Endothelial cell of umbilical vein (primary cell): ENCODE measurements around the gene PDE1C.

Experiments used
- EZH2 ChIP-seq: IDR thresholded peaks from 2 replicates; pipeline ENCODE4 v1.6.1; 2012; ENCODE audit warnings: borderline replicate concordance, low read depth, mild to moderate bottlenecking, moderate library complexity, low read length, inconsistent platforms; ENCODE audit not compliant: severe bottlenecking
- FOS ChIP-seq: IDR thresholded peaks from 2 replicates; pipeline ENCODE4 v1.6.1; 2011; ENCODE audit warnings: mild to moderate bottlenecking, low read length, moderate library complexity, borderline replicate concordance; ENCODE audit not compliant: insufficient read depth
- GATA2 ChIP-seq: IDR thresholded peaks from 2 replicates; pipeline ENCODE4 v1.7.0; 2011; ENCODE audit warnings: low read depth, mild to moderate bottlenecking, moderate library complexity, mixed read lengths, low read length; ENCODE audit not compliant: insufficient read length, insufficient read depth
- MYC ChIP-seq: IDR thresholded peaks from one replicate; pipeline ENCODE4 v1.6.1; 2011; ENCODE audit warnings: mild to moderate bottlenecking, low read depth, low read length
- POLR2A ChIP-seq: IDR thresholded peaks from 2 replicates; pipeline ENCODE4 v1.6.1; 2012; ENCODE audit warnings: low read depth, mild to moderate bottlenecking, control low read depth, low read length
- TF ChIP-seq, protein P1 (sequence below), 2 donors: IDR thresholded peaks; 1 replicate in 1 of 2; 2 replicates in 1 of 2; pipeline ENCODE4 v1.5.1; 2011; ENCODE audit warnings: low read length in 2 of 2, mild to moderate bottlenecking in 2 of 2, moderate library complexity in 2 of 2, control low read depth in 1 of 2, inconsistent platforms in 1 of 2, low read depth in 1 of 2; ENCODE audit not compliant: insufficient read depth in 1 of 2; ENCODE audit errors: extremely low read depth in 1 of 2
- TF ChIP-seq, protein P2 (sequence below): IDR thresholded peaks from 2 replicates; pipeline ENCODE4 v1.6.1; 2011; ENCODE audit not compliant: insufficient read depth, insufficient read length

DNA sequence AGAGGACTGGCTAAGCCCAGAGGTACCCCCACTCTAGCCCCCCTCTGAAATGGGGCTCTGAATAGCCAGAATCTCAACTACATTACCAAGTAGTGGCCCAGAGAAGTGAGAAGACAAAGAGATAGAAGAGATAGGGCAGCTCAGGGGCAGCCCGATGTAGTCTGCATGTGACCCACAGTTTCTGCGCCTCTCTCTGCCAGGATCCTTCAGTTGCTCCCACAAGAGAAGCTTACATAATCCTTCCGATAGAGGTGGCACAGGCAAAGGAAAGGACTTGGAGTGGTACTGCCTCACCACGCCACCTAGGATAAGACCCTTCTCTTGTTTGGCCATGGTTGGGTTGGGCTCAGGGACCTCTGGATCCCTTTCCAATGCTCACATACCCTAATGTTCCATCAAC, 5.4 kb upstream of the PDE1C start:
- TF ChIP-seq GATA2 (no peak), POLR2A (no peak), MYC (no peak), EZH2 (no peak), FOS (no peak)
- TF ChIP-seq, protein P1, sequence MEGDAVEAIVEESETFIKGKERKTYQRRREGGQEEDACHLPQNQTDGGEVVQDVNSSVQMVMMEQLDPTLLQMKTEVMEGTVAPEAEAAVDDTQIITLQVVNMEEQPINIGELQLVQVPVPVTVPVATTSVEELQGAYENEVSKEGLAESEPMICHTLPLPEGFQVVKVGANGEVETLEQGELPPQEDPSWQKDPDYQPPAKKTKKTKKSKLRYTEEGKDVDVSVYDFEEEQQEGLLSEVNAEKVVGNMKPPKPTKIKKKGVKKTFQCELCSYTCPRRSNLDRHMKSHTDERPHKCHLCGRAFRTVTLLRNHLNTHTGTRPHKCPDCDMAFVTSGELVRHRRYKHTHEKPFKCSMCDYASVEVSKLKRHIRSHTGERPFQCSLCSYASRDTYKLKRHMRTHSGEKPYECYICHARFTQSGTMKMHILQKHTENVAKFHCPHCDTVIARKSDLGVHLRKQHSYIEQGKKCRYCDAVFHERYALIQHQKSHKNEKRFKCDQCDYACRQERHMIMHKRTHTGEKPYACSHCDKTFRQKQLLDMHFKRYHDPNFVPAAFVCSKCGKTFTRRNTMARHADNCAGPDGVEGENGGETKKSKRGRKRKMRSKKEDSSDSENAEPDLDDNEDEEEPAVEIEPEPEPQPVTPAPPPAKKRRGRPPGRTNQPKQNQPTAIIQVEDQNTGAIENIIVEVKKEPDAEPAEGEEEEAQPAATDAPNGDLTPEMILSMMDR (IDR thresholded peaks at IDR 0.05; ENCODE audit: extremely low read depth in 1 of 2, insufficient read depth in 1 of 2, low read depth in 1 of 2, low read length in 2 of 2), result no peak
- TF ChIP-seq, protein P2, sequence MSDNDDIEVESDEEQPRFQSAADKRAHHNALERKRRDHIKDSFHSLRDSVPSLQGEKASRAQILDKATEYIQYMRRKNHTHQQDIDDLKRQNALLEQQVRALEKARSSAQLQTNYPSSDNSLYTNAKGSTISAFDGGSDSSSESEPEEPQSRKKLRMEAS, result no peak
